Cardiac ventricle fibroblast (primary cell): ENCODE results near the gene LAP3. TPM values are rescaled to one million over a fixed set of nuclear protein-coding genes. Genes with fewer than 3 reads are reported as not detected.

Experiments
- total RNA-seq: library from RNA; depleted of rRNA; stranded (reverse); fragments of >200 nt; gene quantifications from 2 replicates; pipeline ENCODE4 v1.2.3, GENCODE V29; 2015

The LAP3 gene
- total RNA-seq, result 70.3 and 76.4 TPM in 2 replicates

DNA sequence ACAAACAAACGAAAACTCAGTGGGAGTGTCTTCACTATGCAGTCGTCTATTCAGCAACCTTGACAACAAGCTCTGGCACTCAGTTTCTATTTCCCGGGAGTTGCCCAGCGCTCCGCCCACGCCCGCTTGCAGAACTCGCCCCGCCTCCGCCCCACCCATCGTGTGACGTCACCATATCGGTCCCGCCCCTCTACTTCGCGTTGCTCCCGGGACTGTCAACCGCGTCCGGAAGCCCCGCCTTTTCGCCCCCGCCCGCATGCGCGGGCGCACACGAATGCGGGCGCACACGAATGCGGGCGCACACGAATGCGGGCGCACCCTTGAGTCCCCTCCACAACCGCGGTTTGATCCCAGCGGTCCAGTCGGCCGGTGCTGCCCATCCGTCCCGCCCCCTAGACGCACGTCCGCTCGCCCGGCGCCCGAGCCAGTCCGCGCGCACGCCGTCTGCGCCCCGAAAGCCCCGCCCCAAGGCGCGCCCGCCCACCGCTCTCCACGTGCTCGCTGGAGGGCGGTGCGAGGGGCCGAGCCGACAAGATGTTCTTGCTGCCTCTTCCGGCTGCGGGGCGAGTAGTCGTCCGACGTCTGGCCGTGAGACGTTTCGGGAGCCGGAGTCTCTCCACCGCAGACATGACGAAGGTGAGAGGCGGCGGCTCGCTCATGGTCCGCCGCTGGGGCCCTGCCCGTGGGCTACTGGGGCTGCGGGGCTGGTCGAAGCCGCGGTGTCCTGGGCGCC is at the start of gene LAP3:
TSS of gene LAP3 (plus strand) at position 267 of the 733 bp plus-strand sequence. CDS start at position 535, 268 bp downstream.

DNA sequence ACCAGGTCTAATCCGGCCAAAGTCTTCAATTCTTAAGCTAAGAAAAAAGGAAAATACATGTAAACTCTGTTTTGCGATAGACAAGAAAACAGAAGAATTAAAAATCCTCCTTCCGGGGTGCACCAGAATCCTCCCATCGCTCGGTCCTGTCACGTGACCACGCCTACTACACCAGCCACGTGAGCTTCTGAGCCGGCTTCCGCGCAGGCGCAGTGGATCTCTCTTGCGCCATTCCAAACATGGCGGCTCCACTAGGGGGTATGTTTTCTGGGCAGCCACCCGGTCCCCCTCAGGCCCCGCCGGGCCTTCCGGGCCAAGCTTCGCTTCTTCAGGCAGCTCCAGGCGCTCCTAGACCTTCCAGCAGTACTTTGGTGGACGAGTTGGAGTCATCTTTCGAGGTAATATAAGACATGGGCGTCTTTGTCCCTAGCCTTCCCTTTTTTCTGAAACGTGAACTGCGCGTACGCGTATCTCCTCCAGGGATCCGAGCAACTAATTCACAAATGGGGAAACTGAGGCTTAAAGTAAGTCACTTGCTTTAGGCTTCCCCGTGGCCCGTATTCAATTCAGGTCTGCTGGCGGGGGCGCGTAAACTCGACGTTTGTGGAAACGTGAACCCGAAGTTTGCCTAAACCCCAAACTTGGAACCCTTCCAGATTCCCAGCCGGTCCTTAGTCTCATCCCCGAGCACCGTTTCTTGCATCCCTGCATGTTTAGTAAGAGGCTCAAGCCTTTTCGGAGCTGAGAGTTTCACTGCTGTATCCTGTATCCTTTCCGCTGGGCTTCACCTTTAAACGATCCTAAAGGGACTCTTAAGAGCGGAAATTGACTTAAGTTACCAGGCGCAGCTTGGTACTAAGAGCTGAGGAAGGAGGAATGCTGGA is 37.7 kb downstream of the LAP3 start, which contains the start of gene MED28:
TSS of gene MED28 (plus strand) at position 226 of the 884 bp plus-strand sequence. CDS start at position 240, 14 bp downstream.

Other genes starting within 250 kb of the LAP3 start
- gene QDPR, start 65.1 kb upstream of the LAP3 start, total RNA-seq, result 15.3 and 18.0 TPM in 2 replicates
- not detected in 2 replicates for gene CLRN2, start 62.0 kb upstream of the LAP3 start, total RNA-seq
- 5.5 and 6.5 TPM in 2 replicates for gene MED28, start 37.4 kb downstream of the LAP3 start, total RNA-seq
- not detected in 2 replicates for gene FAM184B, start 204.4 kb downstream of the LAP3 start, total RNA-seq
- 22.1 and 25.8 TPM in 2 replicates for gene DCAF16, start 233.6 kb downstream of the LAP3 start, total RNA-seq
- gene NCAPG, start 233.8 kb downstream of the LAP3 start, total RNA-seq, result 2.1 and 2.3 TPM in 2 replicates